ENCODE measurements around the gene EXOC4. TPM values are rescaled to one million over a fixed set of nuclear protein-coding genes. Genes with fewer than 3 reads are reported as not detected.

The EXOC4 gene
- total and polyA plus RNA-seq, 2 of the 13 experiments (the other 11 are each of a cell fraction or from before 2014, with no cell fraction given): 22.5 to 39.0 TPM

- Histone ChIP-seq H3K4me1 (ENCODE audit: insufficient read depth, low read length) (no peaks in the 10 kb centered on the region), H3K9me3 (ENCODE audit: low read length) (no peaks in the 10 kb centered on the region), H3K9ac (ENCODE audit: insufficient read depth, low read depth, low read length) (no peak overlapping the region), H3K4me3 (replicated peaks in 1 of 3; ENCODE audit: insufficient read depth in 1 of 3, low read depth in 2 of 3, low read length in 3 of 3) (no peak overlapping the region), H3K79me2 (ENCODE audit: insufficient read depth, low read length) (no peaks in the 10 kb centered on the region), H2AFZ (ENCODE audit: low read length) (no peak overlapping the region), H4K20me1 (ENCODE audit: insufficient read depth, low read length) (no peaks in the 10 kb centered on the region), H3K27me3 (ENCODE audit: control insufficient read depth in 1 of 2, insufficient read depth in 2 of 2, low read length in 2 of 2) (no peaks in the 10 kb centered on the region), H3K36me3 (replicated peaks in 1 of 2; ENCODE audit: control insufficient read depth in 1 of 2, insufficient read depth in 2 of 2, low read length in 2 of 2) (no peaks in the 10 kb centered on the region), H3K27ac (ENCODE audit: extremely low read length, insufficient read depth, low read length) (no peak overlapping the region), H3K4me2 (ENCODE audit: low read depth, low read length) (no peak overlapping the region)
- 90% methylated on average over 3 of the region's 3 CpGs for WGBS (ENCODE audit: low lambda C conversion rate)
- TF ChIP-seq CTCF (CRISPR knock-in tag; IDR thresholded peaks at IDR 0.05) (no peak), ZSCAN12 (CRISPR knock-in tag; IDR thresholded peaks at IDR 0.05) (no peak), ZNF547 (CRISPR knock-in tag; IDR thresholded peaks at IDR 0.05) (no peak), ZNF740 (CRISPR knock-in tag; IDR thresholded peaks at IDR 0.05) (no peak)
- DNase-seq (ENCODE audit: low spot score): no peak
- POLR2A ChIA-PET: no interaction called here
- intact Hi-C loops (cut with micrococcal nuclease; ENCODE audit: unreplicated experiment): no loop called here
- CTCF ChIA-PET (ENCODE audit: low intra/inter-chr PET ratio, low total read pairs): no interaction called here
- ATAC-seq: no peak
- in situ Hi-C loops (cut with HindIII; ENCODE audit: extremely low pct_ligation_motif_present, low pct_unique_long_range_greater_than_20kb): no loop called here
- FAIRE-seq: no peak
- no TSS peak for BruUV-seq (replicated peaks)
Observed at GRCh38 chr7:133763076-133763640, 510.3 kb downstream of the EXOC4 start.

GRCh38 chr7:133769668-133770067 lies 516.8 kb downstream of the EXOC4 start:
- no peaks in the 10 kb centered on the region for H3K79me2 ChIP-seq (ENCODE audit: insufficient read depth, low read length)
- no peak overlapping the region for H2AFZ ChIP-seq (ENCODE audit: low read length)
- ATAC-seq (no peak), FAIRE-seq (no peak), DNase-seq (ENCODE audit: low spot score) (no peak)
- H3K36me3 ChIP-seq (replicated peaks in 1 of 2; ENCODE audit: control insufficient read depth in 1 of 2, insufficient read depth in 2 of 2, low read length in 2 of 2): no peaks in the 10 kb centered on the region
- no peaks in the 10 kb centered on the region for H4K20me1 ChIP-seq (ENCODE audit: insufficient read depth, low read length)
- POLR2A ChIA-PET: no interaction called here
- no peak overlapping the region for H3K9ac ChIP-seq (ENCODE audit: insufficient read depth, low read depth, low read length)
- in situ Hi-C loops (cut with HindIII; ENCODE audit: extremely low pct_ligation_motif_present, low pct_unique_long_range_greater_than_20kb) (no loop called here), intact Hi-C loops (cut with micrococcal nuclease; ENCODE audit: unreplicated experiment) (no loop called here)
- CTCF ChIA-PET (ENCODE audit: low intra/inter-chr PET ratio, low total read pairs): no interaction called here
- H3K27me3 ChIP-seq (ENCODE audit: control insufficient read depth in 1 of 2, insufficient read depth in 2 of 2, low read length in 2 of 2): no peaks in the 10 kb centered on the region
- H3K27ac ChIP-seq (ENCODE audit: extremely low read length, insufficient read depth, low read length): no peak overlapping the region
- H3K4me3 ChIP-seq (replicated peaks in 1 of 3; ENCODE audit: insufficient read depth in 1 of 3, low read depth in 2 of 3, low read length in 3 of 3): no peak overlapping the region
- no peak overlapping the region for H3K4me2 ChIP-seq (ENCODE audit: low read depth, low read length)
- 94% methylated on average over 1 of the region's 1 CpG for WGBS (ENCODE audit: low lambda C conversion rate)
- BruUV-seq (replicated peaks): no TSS peak
- peaks cover 20% of the 10 kb centered on the region for H3K4me1 ChIP-seq (ENCODE audit: insufficient read depth, low read length)
- no peaks in the 10 kb centered on the region for H3K9me3 ChIP-seq (ENCODE audit: low read length)
- no peak for TF ChIP-seq ZNF225 (CRISPR knock-in tag; IDR thresholded peaks at IDR 0.05)
- TF ChIP-seq ZNF350 (CRISPR knock-in tag; IDR thresholded peaks at IDR 0.05; ENCODE audit: borderline replicate concordance, low read depth): no peak
- no peak for TF ChIP-seq ZNF746 (CRISPR knock-in tag; IDR thresholded peaks at IDR 0.05)
- TF ChIP-seq ATF5 (CRISPR knock-in tag; IDR thresholded peaks at IDR 0.05; ENCODE audit: low read depth): no peak
- TF ChIP-seq ZNF543 (CRISPR knock-in tag; IDR thresholded peaks at IDR 0.05): no peak
- TF ChIP-seq CHD4 (IDR thresholded peaks at IDR 0.05; ENCODE audit: borderline replicate concordance, low read length): no peak

All from HepG2 (cell line).